ENCODE data around the gene UQCC5. TPM values are rescaled to one million over a fixed set of nuclear protein-coding genes. Genes with fewer than 3 reads are reported as not detected.

Gene UQCC5
- total and polyA plus RNA-seq, 4 donors = 3.3 to 39.9 (median 6.8) TPM

GRCh38 chr3:52522651-52523251, 13.7 kb upstream of the UQCC5 start:
- Histone ChIP-seq H3K9me3 (ENCODE audit: control insufficient read depth in 4 of 4, low read length in 3 of 4) (no peaks in the 10 kb centered on the region), H3K4me3 (ENCODE audit: low read depth in 1 of 3, low read length in 3 of 3) (no peak overlapping the region), H3K27ac (ENCODE audit: low read depth in 1 of 2, low read length in 2 of 2) (no peak overlapping the region), H3K36me3 (ENCODE audit: control insufficient read depth in 4 of 4, insufficient read depth in 3 of 4, low read depth in 1 of 4, low read length in 3 of 4) (no peaks in the 10 kb centered on the region), H3K4me1 (ENCODE audit: control insufficient read depth in 4 of 4, insufficient read depth in 4 of 4, low read length in 3 of 4) (peaks cover 0 to 4% (median 0%) of the 10 kb centered on the region in 4 donors), H3K9ac (ENCODE audit: low read depth in 1 of 2, low read length in 2 of 2) (no peak overlapping the region), H3K27me3 (ENCODE audit: control insufficient read depth in 4 of 4, insufficient read depth in 4 of 4, low read length in 3 of 4) (no peaks in the 10 kb centered on the region)
- TF ChIP-seq CTCF (IDR thresholded peaks at IDR 0.05; ENCODE audit: low read depth, low read length, missing input control) (no peak), GABPA (IDR thresholded peaks at IDR 0.05 in 1 of 2, conservative IDR thresholded peaks at IDR 0.05 in 1 of 2) (no peak), RAD21 (IDR thresholded peaks at IDR 0.05) (no peak), NR2F2 (IDR thresholded peaks at IDR 0.05) (no peak), HNF4G (IDR thresholded peaks at IDR 0.05) (no peak), ATF3 (IDR thresholded peaks at IDR 0.05) (no peak), SP1 (IDR thresholded peaks at IDR 0.05) (no peak), TAF1 (conservative IDR thresholded peaks at IDR 0.05) (no peak), FOXA1 (IDR thresholded peaks at IDR 0.05) (no peak), EGR1 (IDR thresholded peaks at IDR 0.05; ENCODE audit: low read depth in 2 of 2) (no peak), MAX (IDR thresholded peaks at IDR 0.05) (no peak)
- 87% methylated on average over 14 of the region's 14 CpGs for WGBS
- no peak for DNase-seq (ENCODE audit: low spot score)

GRCh38 chr3:52523386-52524257, 12.8 kb upstream of the UQCC5 start:
- Histone ChIP-seq H3K9ac (ENCODE audit: low read depth in 1 of 2, low read length in 2 of 2) (no peak overlapping the region), H3K27ac (ENCODE audit: low read depth in 1 of 2, low read length in 2 of 2) (no peak overlapping the region)

More at GRCh38 chr3:52523386-52524257, 12.8 kb upstream of the UQCC5 start:
- TF ChIP-seq CTCF (IDR thresholded peaks at IDR 0.05; ENCODE audit: low read depth, low read length, missing input control) (no peak), EGR1 (IDR thresholded peaks at IDR 0.05; ENCODE audit: low read depth in 2 of 2) (no peak), RAD21 (IDR thresholded peaks at IDR 0.05) (no peak), YY1 (IDR thresholded peaks at IDR 0.05) (no peak), FOXA2 (IDR thresholded peaks at IDR 0.05) (no peak), ATF3 (IDR thresholded peaks at IDR 0.05) (no peak), SP1 (IDR thresholded peaks at IDR 0.05) (no peak), HNF4A (conservative IDR thresholded peaks at IDR 0.05) (no peak), FOXA1 (IDR thresholded peaks at IDR 0.05) (no peak), ZBTB33 (IDR thresholded peaks at IDR 0.05) (no peak)
- H3K9me3 ChIP-seq (ENCODE audit: control insufficient read depth in 4 of 4, low read length in 3 of 4) = no peaks in the 10 kb centered on the region
- H3K4me1 ChIP-seq (ENCODE audit: control insufficient read depth in 4 of 4, insufficient read depth in 4 of 4, low read length in 3 of 4) = peaks cover 0 to 4% (median 0%) of the 10 kb centered on the region in 4 donors
- H3K36me3 ChIP-seq (ENCODE audit: control insufficient read depth in 4 of 4, insufficient read depth in 3 of 4, low read depth in 1 of 4, low read length in 3 of 4) = no peaks in the 10 kb centered on the region
- 94% methylated on average over 26 of the region's 26 CpGs for WGBS
- no peak overlapping the region for H3K4me3 ChIP-seq (ENCODE audit: low read depth in 1 of 3, low read length in 3 of 3)
- no peak for DNase-seq (ENCODE audit: low spot score)
- H3K27me3 ChIP-seq (ENCODE audit: control insufficient read depth in 4 of 4, insufficient read depth in 4 of 4, low read length in 3 of 4) = no peaks in the 10 kb centered on the region

All from liver (tissue), 9 donors.